HS-5 (cell line): ENCODE measurements around the gene OR8K3.

Source experiments
- DNase-seq: peaks from one replicate; pipeline ENCODE4 v3.0.0-alpha.2; 2012; ENCODE audit warnings: low read depth

Gene OR8K3

DNA sequence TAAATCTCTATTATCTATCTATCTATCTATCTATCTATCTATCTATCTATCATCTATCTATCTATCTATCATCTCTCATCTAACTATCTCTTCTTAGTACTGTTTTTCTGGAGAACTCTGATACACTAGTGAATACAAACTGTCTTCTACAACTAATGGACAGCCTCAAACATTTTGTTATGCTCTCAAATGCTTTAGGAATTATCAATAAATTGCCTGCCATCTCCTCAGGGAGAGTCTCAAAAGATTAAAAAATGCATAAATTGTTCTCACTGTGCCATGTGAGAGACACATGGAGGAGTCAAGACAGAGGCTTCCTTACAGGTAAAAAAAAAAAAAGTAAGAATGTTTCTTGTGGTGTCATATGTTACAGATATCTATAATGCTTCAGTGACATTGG, at the start of gene OR8K3:
Gene OR8K3 (plus strand): TSS at position 301 of the 400 bp plus-strand sequence. CDS start 3,163 bp downstream, outside the sequence.
- DNase-seq = no peak

DNA sequence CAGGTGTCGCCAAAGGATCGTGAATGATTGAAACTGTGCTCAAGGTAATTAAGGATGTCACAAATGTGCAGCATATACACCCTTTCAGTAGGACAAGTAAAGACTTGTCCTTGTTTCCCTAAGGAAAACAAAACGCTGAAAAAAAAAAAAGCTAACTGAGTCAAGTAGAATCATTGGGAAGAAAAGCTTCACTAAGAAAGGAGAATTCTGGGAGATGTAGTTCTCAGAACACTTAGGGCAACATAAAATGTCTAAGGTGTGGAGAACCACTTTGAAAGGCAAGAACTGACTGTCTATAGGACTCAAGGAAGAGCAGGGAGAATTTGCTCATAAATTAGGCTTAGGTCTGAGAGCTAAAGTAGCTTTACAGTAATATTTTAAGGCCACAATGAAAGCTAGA, 43.9 kb upstream of the OR8K3 start:
- no peak for DNase-seq

- no peak for DNase-seq
Observed at GRCh38 chr11:56273854-56274253, 41.1 kb upstream of the OR8K3 start, which contains the start of gene OR5T1. Gene OR5T1 (plus strand): TSS chr11:56274154. CDS start chr11:56275639, 1,485 bp downstream.

DNA sequence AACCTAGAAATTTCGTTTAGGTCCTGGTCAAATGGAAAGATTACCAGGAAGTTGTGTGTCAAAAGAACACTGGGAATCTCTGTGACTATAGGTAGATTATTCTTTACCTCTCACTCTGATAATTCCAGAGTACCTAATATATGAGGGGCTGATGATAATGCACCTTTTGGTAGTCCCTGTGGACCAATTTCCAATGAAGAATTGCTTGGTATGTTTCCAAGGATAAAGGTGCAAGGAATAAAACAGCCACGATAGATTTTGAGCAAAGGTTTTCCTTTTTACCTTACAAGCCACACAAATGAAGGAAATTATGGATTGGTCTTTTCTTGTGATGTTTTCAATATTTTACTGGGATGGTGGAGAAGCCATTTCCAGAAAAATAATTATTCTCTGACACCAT, 22.8 kb upstream of the OR8K3 start, which contains the start of gene OR8H1:
Gene OR8H1 (minus strand): TSS at position 101 of the 400 bp plus-strand sequence. CDS start 1,192 bp downstream, outside the sequence.
- DNase-seq = no peak

DNA sequence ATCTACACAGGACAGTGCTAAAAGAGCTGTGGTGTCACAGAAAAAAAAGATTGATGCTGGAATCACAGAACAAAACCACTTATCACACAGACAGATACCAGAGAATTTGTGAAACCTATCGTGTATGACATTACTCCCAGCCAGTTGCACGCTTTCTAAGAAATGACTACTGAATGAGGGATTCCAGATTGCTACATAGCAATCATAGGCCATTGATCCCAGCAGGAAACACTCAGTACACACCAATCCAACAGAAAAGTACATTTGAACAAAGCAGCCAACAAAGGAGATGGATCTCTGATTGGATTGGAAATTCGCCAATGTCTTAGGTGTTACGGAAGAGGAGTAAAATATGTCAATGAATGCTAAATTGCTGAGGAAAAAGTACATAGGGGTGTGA, 18.0 kb upstream of the OR8K3 start:
- DNase-seq = no peak

GRCh38 chr11:56307836-56308235, 7.1 kb upstream of the OR8K3 start:
- no peak for DNase-seq

DNA sequence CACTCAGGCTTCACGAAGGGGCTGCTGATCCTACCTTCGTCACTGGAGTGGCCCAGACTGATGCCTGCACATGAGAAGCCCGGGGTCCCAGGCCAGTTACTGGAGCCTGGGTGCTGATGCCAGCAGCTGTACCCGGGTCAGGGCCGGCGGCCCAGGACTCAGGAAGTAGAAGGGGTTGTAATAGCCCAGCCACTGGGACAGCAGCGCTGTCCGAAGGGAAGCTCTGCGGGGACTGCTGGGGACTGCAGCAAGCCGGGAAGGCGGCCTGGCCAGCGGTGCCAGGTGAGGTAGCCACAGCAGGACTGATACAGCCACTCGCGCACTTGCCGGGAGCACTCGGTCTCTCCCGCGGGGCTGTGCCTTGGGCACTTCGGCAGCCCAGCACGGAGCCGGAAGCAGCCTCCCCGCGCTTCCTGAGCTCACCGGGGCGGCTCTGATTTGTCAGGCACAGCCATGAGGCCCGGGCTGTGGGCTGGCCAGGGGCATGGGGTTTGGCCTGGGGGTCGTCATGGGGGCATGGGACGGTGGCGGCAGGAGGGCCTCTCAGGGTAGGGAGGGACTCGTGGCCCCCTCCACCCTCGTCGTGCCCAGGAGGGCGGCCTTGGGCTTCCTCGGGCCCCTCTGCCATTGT, 17.0 kb downstream of the OR8K3 start:
- no peak for DNase-seq

DNA sequence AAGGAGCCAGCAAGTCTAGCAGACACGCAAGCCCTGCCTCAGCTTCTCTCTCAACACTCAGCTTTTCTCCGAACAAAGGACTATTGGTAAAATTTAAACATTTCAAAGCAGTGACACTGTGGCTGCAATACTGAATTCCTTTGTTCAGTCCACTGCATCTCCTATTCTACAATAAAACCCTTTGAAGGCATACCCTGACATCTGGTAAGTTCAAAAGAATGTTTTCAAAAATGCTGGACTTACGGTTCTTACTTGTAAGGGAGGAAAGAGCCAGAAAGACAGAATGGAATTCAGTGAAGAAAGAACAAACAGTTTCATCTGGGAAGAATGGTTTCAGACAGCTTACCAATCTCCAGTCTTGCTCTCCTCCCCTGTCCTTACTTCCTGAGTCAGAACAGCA, 18.2 kb downstream of the OR8K3 start:
- no peak for DNase-seq

GRCh38 chr11:56340289-56340688, 25.3 kb downstream of the OR8K3 start:
- DNase-seq = no peak

GRCh38 chr11:56345739-56346138, 30.8 kb downstream of the OR8K3 start, which contains the start of gene OR8K1:
Gene OR8K1 (plus strand): TSS chr11:56346039. CDS start chr11:56346039, 0 bp downstream.
- DNase-seq = no peak

DNA sequence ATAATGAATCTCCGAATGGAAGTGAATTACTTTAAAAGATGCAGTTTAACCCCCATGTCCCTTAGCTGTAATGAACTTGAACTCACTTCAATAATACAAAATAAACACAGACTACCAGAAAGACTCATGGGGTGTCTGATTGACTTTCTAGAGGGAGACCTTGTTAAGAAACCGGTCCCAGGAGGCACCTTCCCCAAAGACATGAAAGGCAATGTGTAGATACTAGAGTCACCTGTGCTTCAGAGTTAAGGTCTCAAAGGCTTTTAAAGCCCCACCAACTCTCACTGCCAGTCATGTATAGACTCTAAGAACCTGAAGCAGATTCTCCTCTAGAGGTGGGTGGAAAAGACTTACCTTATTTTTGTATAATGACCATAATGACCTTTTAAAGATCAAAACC, 39.0 kb downstream of the OR8K3 start, which contains the start of gene OR8J1:
Gene OR8J1 (plus strand): TSS at position 301 of the 400 bp plus-strand sequence. CDS start 5,956 bp downstream, outside the sequence.
- no peak for DNase-seq
